Measurements from ENCODE around the gene ETNPPL.

Gene ETNPPL

DNA sequence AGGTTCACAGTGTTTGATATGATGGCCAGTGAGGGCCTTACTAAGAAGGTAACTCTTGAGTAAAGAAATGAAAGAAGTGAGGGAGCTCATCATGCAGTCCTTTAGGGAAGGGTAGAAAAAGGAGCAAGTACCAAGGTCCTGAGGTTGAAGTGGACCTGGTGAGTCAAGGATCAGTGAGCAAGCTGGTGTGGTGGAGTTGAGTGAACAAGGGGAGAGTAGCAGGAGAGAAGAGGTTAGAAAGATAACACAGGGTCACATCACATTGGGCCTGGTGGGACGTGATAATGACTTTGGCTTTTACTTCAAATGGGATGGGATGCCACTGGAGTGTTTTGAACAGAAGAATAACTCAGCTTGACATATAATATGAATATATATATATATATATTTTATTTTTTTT, 67.8 kb downstream of the ETNPPL start:
- no peak for DNase-seq (ENCODE audit: low read depth)

GRCh38 chr4:108694423-108694822, 68.4 kb downstream of the ETNPPL start:
- DNase-seq (ENCODE audit: low read depth): no peak

DNA sequence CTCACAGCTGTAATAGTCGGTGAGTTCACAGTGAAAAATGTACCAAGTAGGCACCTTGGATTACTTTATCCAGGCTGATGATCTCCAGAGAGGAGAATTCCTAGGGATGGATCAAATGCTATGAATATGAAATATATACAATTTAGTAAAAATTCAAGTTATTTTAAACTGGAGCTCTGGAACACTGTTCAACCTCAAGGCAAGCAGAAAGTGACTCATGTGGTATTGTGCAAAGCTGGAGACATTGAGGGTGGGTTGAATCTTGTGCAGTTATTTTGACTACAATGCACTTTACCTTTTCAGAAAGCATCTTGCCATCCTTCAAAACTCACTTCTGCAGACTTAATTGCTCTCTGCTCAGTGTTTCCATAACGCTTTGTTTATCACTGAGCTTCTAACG, 69.0 kb downstream of the ETNPPL start:
- no peak for DNase-seq (ENCODE audit: low read depth)

DNA sequence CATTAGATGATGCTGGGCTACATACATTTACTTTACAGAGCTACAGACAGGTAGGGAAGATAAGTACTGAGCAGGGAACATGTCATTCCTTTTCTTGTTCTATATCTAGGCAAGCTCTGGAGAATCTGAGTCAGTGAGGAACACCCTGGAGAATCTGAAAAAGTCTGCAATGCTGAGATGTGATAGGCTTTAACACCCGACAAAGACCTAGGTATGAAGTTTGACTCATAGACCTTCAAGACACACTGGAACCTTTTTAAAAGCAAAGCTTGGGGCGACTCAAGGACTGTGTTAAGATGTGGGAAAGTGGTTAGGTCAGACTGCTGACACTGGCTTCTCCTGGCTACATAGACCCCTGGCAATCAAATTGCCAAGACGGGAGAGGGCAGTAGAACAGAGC, 69.6 kb downstream of the ETNPPL start:
- DNase-seq (ENCODE audit: low read depth): no peak

Data from activated T-helper 9 cell treated with anti-CD3 and anti-CD28 coated beads, Interleukin-2, amount 50 U/mL, for 16 hours (primary cell).